WI38 (cell line): ENCODE results near the gene BAZ2B.

Experiments used
- H3K4me3 ChIP-seq: 2 replicates; pipeline ENCODE4 v1.5.1; 2011; ENCODE audit warnings: low read depth, mild to moderate bottlenecking, control low read depth, low read length
- CTCF ChIP-seq: IDR thresholded peaks from 2 replicates; pipeline ENCODE4 v1.5.1; 2012; ENCODE audit warnings: low read depth, mild to moderate bottlenecking, control low read depth, low read length

BAZ2B gene

GRCh38 chr2:159444754-159445153 is 171.6 kb downstream of the BAZ2B start:
- H3K4me3 ChIP-seq, result no peak overlapping the region
- no peak for TF ChIP-seq CTCF

- H3K4me3 ChIP-seq, result no peak overlapping the region
- no peak for TF ChIP-seq CTCF
These were observed 174.0 kb downstream of the BAZ2B start for GRCh38 chr2:159442159-159442852.

GRCh38 chr2:159441182-159441581 is 175.2 kb downstream of the BAZ2B start:
- no peak for TF ChIP-seq CTCF
- no peak overlapping the region for H3K4me3 ChIP-seq

GRCh38 chr2:159439421-159439820 is 176.9 kb downstream of the BAZ2B start:
- H3K4me3 ChIP-seq, result no peak overlapping the region
- TF ChIP-seq CTCF, result no peak

- H3K4me3 ChIP-seq, result no peak overlapping the region
- no peak for TF ChIP-seq CTCF
These were observed 177.5 kb downstream of the BAZ2B start for GRCh38 chr2:159438720-159439353.

GRCh38 chr2:159438284-159438683 is 178.1 kb downstream of the BAZ2B start:
- H3K4me3 ChIP-seq, result no peak overlapping the region
- TF ChIP-seq CTCF, result no peak

- H3K4me3 ChIP-seq, result no peak overlapping the region
- no peak for TF ChIP-seq CTCF
These were observed 183.7 kb downstream of the BAZ2B start for GRCh38 chr2:159432610-159433009.
